ENCODE data around the gene VOPP1.

DNA sequence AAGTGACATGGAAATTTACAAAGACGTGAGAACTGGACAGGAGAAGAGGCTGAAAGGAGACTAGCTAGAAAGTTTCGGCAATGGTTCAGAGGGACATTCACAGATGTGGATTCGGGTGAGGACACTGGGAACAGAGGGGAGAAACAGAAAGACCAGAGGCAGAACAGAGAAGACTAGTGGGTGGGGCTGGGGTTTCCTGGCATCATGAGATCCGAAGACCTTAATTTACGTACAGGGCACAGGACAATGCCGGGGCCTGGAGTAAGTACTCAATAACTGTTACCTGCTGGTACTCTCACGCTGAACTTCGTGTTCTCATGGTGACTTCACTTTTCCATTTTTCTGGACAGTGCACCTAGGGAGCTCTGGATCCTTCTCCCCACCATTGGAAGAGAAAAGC lies 53.5 kb downstream of the VOPP1 start:
- TF ChIP-seq CTCF (IDR thresholded peaks at IDR 0.05) (no peak), POLR2A (IDR thresholded peaks at IDR 0.05) (no peak)
